ENCODE measurements around the gene NKPD1. TPM values are rescaled to one million over a fixed set of nuclear protein-coding genes. Genes with fewer than 3 reads are reported as not detected.
A peak's percentile ranks its signal among the peaks of the same experiment; 100 is the strongest.

The NKPD1 gene
- total and polyA plus RNA-seq, 4 donors: not detected

DNA sequence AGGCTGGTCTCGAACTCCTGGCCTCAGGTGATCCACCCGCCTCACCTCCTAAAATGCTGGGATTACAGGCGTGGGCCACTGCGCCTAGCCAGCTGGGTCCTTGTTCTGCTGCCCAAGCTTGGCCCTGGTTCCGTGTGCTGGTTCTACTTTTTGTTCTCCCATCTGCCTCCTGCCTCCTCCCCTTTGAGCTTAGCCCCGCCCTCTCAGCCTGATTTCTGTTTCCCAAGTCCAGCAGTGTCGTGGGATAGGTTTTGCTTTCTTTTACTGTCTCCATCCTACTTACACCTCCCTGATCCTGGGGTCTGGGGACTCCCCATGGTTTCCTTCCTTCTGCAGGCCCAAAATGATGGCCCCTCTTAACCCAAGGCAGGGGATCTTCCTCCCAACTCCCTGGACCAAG lies 20.2 kb upstream of the NKPD1 start (continued):
- no peak for TF ChIP-seq HNF4G (IDR thresholded peaks at IDR 0.05)
- TF ChIP-seq, protein P1, sequence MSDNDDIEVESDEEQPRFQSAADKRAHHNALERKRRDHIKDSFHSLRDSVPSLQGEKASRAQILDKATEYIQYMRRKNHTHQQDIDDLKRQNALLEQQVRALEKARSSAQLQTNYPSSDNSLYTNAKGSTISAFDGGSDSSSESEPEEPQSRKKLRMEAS (IDR thresholded peaks at IDR 0.05): no peak
- TF ChIP-seq, protein P2, sequence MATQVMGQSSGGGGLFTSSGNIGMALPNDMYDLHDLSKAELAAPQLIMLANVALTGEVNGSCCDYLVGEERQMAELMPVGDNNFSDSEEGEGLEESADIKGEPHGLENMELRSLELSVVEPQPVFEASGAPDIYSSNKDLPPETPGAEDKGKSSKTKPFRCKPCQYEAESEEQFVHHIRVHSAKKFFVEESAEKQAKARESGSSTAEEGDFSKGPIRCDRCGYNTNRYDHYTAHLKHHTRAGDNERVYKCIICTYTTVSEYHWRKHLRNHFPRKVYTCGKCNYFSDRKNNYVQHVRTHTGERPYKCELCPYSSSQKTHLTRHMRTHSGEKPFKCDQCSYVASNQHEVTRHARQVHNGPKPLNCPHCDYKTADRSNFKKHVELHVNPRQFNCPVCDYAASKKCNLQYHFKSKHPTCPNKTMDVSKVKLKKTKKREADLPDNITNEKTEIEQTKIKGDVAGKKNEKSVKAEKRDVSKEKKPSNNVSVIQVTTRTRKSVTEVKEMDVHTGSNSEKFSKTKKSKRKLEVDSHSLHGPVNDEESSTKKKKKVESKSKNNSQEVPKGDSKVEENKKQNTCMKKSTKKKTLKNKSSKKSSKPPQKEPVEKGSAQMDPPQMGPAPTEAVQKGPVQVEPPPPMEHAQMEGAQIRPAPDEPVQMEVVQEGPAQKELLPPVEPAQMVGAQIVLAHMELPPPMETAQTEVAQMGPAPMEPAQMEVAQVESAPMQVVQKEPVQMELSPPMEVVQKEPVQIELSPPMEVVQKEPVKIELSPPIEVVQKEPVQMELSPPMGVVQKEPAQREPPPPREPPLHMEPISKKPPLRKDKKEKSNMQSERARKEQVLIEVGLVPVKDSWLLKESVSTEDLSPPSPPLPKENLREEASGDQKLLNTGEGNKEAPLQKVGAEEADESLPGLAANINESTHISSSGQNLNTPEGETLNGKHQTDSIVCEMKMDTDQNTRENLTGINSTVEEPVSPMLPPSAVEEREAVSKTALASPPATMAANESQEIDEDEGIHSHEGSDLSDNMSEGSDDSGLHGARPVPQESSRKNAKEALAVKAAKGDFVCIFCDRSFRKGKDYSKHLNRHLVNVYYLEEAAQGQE (IDR thresholded peaks at IDR 0.05): no peak

DNA sequence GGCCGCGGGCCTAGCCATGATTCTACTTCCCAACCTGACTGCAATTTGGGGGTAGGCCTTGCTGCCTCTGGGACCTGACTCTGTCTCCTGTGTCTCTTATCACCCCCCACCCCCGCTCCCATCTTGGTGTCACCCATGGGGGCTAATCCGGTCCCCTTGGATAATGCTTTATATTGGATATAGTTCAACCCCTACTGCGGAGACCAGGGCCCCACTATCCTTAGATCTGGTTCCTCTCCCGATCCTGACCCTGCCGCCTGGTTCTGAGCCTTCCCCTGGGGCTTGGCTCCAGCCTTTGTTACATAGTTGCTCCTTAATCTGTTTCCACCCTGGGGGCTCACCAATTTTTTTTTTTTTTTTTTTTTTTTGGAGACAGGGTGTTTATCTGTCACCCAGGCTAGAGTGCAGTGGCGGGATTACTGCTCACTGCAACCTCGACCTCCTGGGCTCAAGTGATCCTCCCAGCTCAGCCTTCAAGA lies 19.1 kb upstream of the NKPD1 start:
- H3K9me3 ChIP-seq (ENCODE audit: control insufficient read depth in 4 of 4, low read length in 3 of 4): no peaks in the 10 kb centered on the region
- TF ChIP-seq, protein P2 (IDR thresholded peaks at IDR 0.05): no peak
- TF ChIP-seq GABPA (IDR thresholded peaks at IDR 0.05 in 1 of 2, conservative IDR thresholded peaks at IDR 0.05 in 1 of 2) (no peak), SP1 (IDR thresholded peaks at IDR 0.05) (no peak), NR2F2 (IDR thresholded peaks at IDR 0.05) (no peak), FOXA2 (IDR thresholded peaks at IDR 0.05) (no peak), FOXA1 (IDR thresholded peaks at IDR 0.05) (no peak), YY1 (IDR thresholded peaks at IDR 0.05) (no peak), HNF4G (IDR thresholded peaks at IDR 0.05) (no peak), TAF1 (conservative IDR thresholded peaks at IDR 0.05) (no peak), RXRA (IDR thresholded peaks at IDR 0.05) (no peak), JUND (IDR thresholded peaks at IDR 0.05) (no peak)
- TF ChIP-seq, protein P3, sequence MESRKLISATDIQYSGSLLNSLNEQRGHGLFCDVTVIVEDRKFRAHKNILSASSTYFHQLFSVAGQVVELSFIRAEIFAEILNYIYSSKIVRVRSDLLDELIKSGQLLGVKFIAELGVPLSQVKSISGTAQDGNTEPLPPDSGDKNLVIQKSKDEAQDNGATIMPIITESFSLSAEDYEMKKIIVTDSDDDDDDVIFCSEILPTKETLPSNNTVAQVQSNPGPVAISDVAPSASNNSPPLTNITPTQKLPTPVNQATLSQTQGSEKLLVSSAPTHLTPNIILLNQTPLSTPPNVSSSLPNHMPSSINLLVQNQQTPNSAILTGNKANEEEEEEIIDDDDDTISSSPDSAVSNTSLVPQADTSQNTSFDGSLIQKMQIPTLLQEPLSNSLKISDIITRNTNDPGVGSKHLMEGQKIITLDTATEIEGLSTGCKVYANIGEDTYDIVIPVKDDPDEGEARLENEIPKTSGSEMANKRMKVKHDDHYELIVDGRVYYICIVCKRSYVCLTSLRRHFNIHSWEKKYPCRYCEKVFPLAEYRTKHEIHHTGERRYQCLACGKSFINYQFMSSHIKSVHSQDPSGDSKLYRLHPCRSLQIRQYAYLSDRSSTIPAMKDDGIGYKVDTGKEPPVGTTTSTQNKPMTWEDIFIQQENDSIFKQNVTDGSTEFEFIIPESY (IDR thresholded peaks at IDR 0.05): no peak
- TF ChIP-seq, protein P1 (IDR thresholded peaks at IDR 0.05): no peak
- peaks cover 0 to 1% (median 0%) of the 10 kb centered on the region in 4 donors for H3K36me3 ChIP-seq (ENCODE audit: control insufficient read depth in 4 of 4, insufficient read depth in 3 of 4, low read depth in 1 of 4, low read length in 3 of 4)
- no peaks in the 10 kb centered on the region for H3K27me3 ChIP-seq (ENCODE audit: control insufficient read depth in 4 of 4, insufficient read depth in 4 of 4, low read length in 3 of 4)
- H3K4me3 ChIP-seq (ENCODE audit: low read depth in 1 of 3, low read length in 3 of 3): peak overlapping the region in 2 of 3 donors; percentile 74 to 78
- DNase-seq (ENCODE audit: low spot score): no peak
- WGBS: 58% methylated on average over 9 of the region's 9 CpGs
- H3K9ac ChIP-seq (ENCODE audit: low read depth in 1 of 2, low read length in 2 of 2): no peak overlapping the region
- peaks cover 8 to 34% (median 23%) of the 10 kb centered on the region in 4 donors for H3K4me1 ChIP-seq (ENCODE audit: control insufficient read depth in 4 of 4, insufficient read depth in 4 of 4, low read length in 3 of 4)
- peak overlapping the region; percentile 78 to 96 for H3K27ac ChIP-seq (ENCODE audit: low read depth in 1 of 2, low read length in 2 of 2)
